Mucosa of descending colon (tissue), 3 donors: Measurements from ENCODE around the gene CD80. TPM values are rescaled to one million over a fixed set of nuclear protein-coding genes. Genes with fewer than 3 reads are reported as not detected.
"Not testable (repeated sequence)": the region's sequence is repeated elsewhere in the genome, so short reads cannot be mapped to it uniquely, and the experiment has no call there.

ENCODE experiments used
- ATAC-seq: fragments of 200-7000 bp; cut with Tn5 transposase; one replicate; pipeline ENCODE4 v1.9.1; 2020; ENCODE audit warnings: mild to moderate bottlenecking, moderate library complexity
- DNase-seq, 3 donors: peaks; one replicate each; pipeline ENCODE4 v3.0.0-alpha.2; 2020
- H3K36me3 ChIP-seq: fragments of 200-600 bp; one replicate; pipeline ENCODE4 v1.8.0; 2021; ENCODE audit warnings: low read depth, mild to moderate bottlenecking
- H3K4me1 ChIP-seq: fragments of 200-600 bp; one replicate; pipeline ENCODE4 v1.8.0; 2021; ENCODE audit warnings: low read depth, mild to moderate bottlenecking
- H3K4me3 ChIP-seq: fragments of 200-600 bp; one replicate; pipeline ENCODE4 v1.8.0; 2021; ENCODE audit warnings: mild to moderate bottlenecking
- H3K9me3 ChIP-seq: fragments of 200-600 bp; one replicate; pipeline ENCODE4 v1.8.0; 2021; ENCODE audit warnings: mild to moderate bottlenecking
- CTCF ChIP-seq: fragments of 200-600 bp; IDR thresholded peaks from one replicate; pipeline ENCODE4 v1.8.0; 2022; ENCODE audit warnings: antibody characterized with exemption, mild to moderate bottlenecking
- intact Hi-C, 2 donors: fragments of 100-400 bp; cut with DNase I in 1 of 2; cut with micrococcal nuclease in 1 of 2; formaldehyde crosslinking; loops; one replicate each; pipeline versions ENCODE4 v1.11.0 to v1.11.1; 2022; cut with DNase I, micrococcal nuclease
- total RNA-seq, 3 donors: library from RNA; stranded (reverse); fragmentation: NEBNext Ultra II Directional in 2 of 3; extraction: Animal tissue kit (Norgen Biotek cat#: 25700) in 2 of 3; gene quantifications; one replicate each; pipeline versions ENCODE4 v1.2.1 to v1.2.4, GENCODE V29; 2021 to 2023
- donor health status: DM: no; HTN: no; CAD: no; lungs with moderate emphysema.
- donor health status: DM: no; HTN: no; CAD: no.
- donor health status: DM: no; HTN: yes; CAD: no.

CD80 gene
- total RNA-seq, 3 donors from 2014 or later = 0.41 to 1.0 (median 0.58) TPM

GRCh38 chr3:119595639-119596334, 36.4 kb upstream of the CD80 start:
- intact Hi-C loops = no loop called here
- Histone ChIP-seq H3K9me3 (no peaks in the 10 kb centered on the region), H3K4me1 (peaks cover 5% of the 10 kb centered on the region), H3K4me3 (no peak overlapping the region), H3K36me3 (no peaks in the 10 kb centered on the region)
- DNase-seq (no peak), ATAC-seq (peak; percentile 35)
- TF ChIP-seq CTCF = no peak

GRCh38 chr3:119594929-119595328, 35.5 kb upstream of the CD80 start:
- H3K4me1 ChIP-seq, intact Hi-C loops, H3K4me3 ChIP-seq, H3K9me3 ChIP-seq, ATAC-seq, H3K36me3 ChIP-seq, DNase-seq: not testable (repeated sequence)

GRCh38 chr3:119594066-119594465, 34.7 kb upstream of the CD80 start:
- H3K4me1 ChIP-seq = peaks cover 5% of the 10 kb centered on the region
- H3K4me3 ChIP-seq = no peak overlapping the region
- intact Hi-C loops = no loop called here
- H3K9me3 ChIP-seq = no peaks in the 10 kb centered on the region
- DNase-seq (no peak), ATAC-seq (no peak)
- no peak for TF ChIP-seq CTCF
- H3K36me3 ChIP-seq = no peaks in the 10 kb centered on the region

- H3K4me1 ChIP-seq = peaks cover 4% of the 10 kb centered on the region
- no peaks in the 10 kb centered on the region for H3K9me3 ChIP-seq
- TF ChIP-seq CTCF = no peak
- H3K4me3 ChIP-seq = no peak overlapping the region
- intact Hi-C loops = no loop called here
- H3K36me3 ChIP-seq = no peaks in the 10 kb centered on the region
- no peak for DNase-seq
- ATAC-seq = no peak
These were observed 33.4 kb upstream of the CD80 start for GRCh38 chr3:119592861-119593260.

GRCh38 chr3:119590706-119591105, 31.3 kb upstream of the CD80 start:
- Histone ChIP-seq H3K36me3 (no peaks in the 10 kb centered on the region), H3K4me3 (no peak overlapping the region), H3K4me1 (no peaks in the 10 kb centered on the region), H3K9me3 (no peaks in the 10 kb centered on the region)
- ATAC-seq (no peak), DNase-seq (no peak)
- no peak for TF ChIP-seq CTCF
- intact Hi-C loops = no loop called here

- H3K36me3 ChIP-seq = no peaks in the 10 kb centered on the region
- peak; percentile 21 for ATAC-seq
These were observed 29.8 kb upstream of the CD80 start for GRCh38 chr3:119589102-119589773.

More at GRCh38 chr3:119589102-119589773, 29.8 kb upstream of the CD80 start:
- intact Hi-C loops = no loop called here
- Histone ChIP-seq H3K4me1 (no peaks in the 10 kb centered on the region), H3K4me3 (no peak overlapping the region), H3K9me3 (no peaks in the 10 kb centered on the region)
- no peak for TF ChIP-seq CTCF
- DNase-seq = no peak
